Measurements from ENCODE around the gene NUDT3. TPM values are rescaled to one million over a fixed set of nuclear protein-coding genes. Genes with fewer than 3 reads are reported as not detected.
A peak's percentile ranks its signal among the peaks of the same experiment; 100 is the strongest.

The NUDT3 gene
- total and polyA plus RNA-seq, 9 of the 15 experiments (the other 6 are each of a cell fraction or from before 2014, with no cell fraction given), result 5.4 to 81.2 (median 56.4) TPM

DNA sequence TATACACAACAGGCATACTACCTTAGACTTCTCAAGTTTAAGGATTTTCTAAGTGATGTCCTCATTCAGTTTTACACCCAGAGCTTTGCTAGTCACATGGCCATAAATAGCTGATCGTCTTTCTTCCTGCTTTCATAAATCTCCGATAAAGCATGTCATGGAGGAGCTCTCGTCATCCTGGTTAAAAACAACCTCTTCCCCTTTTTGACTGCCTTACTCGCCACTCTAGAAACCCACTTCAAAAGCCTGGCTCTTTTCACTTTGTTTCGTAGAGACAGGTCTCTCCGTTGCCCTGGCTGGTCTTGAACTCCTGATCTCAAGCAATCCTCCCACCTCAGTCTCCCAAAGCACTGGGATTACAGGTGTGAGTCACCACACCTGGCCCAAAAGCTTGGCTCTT lies 76.7 kb downstream of the NUDT3 start (continued):
- TF ChIP-seq ZNF76 (CRISPR knock-in tag; IDR thresholded peaks at IDR 0.05; ENCODE audit: borderline replicate concordance), result no peak
- peak; percentile 87; the same call in 1 of the 2 replicates for TF ChIP-seq ZNF197 (CRISPR knock-in tag; IDR thresholded peaks at IDR 0.05; ENCODE audit: low read depth)
- TF ChIP-seq CBX1 (IDR thresholded peaks at IDR 0.05; ENCODE audit: low read depth), result no peak
- TF ChIP-seq ZFX (CRISPR knock-in tag; IDR thresholded peaks at IDR 0.05), result no peak
- TF ChIP-seq EP300 (IDR thresholded peaks at IDR 0.05; ENCODE audit: low read length), result 0 out of 2 replicates have a peak, but pooled peaks have one; percentile 16
- TF ChIP-seq NR2F6 (CRISPR knock-in tag; IDR thresholded peaks at IDR 0.05), result no peak
- 0 out of 2 replicates have a peak, but pooled peaks have one; percentile 24 for TF ChIP-seq ZEB2 (IDR thresholded peaks at IDR 0.05)
- TF ChIP-seq, protein P1, sequence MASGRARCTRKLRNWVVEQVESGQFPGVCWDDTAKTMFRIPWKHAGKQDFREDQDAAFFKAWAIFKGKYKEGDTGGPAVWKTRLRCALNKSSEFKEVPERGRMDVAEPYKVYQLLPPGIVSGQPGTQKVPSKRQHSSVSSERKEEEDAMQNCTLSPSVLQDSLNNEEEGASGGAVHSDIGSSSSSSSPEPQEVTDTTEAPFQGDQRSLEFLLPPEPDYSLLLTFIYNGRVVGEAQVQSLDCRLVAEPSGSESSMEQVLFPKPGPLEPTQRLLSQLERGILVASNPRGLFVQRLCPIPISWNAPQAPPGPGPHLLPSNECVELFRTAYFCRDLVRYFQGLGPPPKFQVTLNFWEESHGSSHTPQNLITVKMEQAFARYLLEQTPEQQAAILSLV (tag; IDR thresholded peaks at IDR 0.05), result no peak
- TF ChIP-seq BRD4 (IDR thresholded peaks at IDR 0.05), result no peak
- no peak for TF ChIP-seq GATAD2B (IDR thresholded peaks at IDR 0.05; ENCODE audit: borderline replicate concordance)
- TF ChIP-seq TAF15 (IDR thresholded peaks at IDR 0.05; ENCODE audit: low read depth, low read length), result no peak
- TF ChIP-seq, protein P2, sequence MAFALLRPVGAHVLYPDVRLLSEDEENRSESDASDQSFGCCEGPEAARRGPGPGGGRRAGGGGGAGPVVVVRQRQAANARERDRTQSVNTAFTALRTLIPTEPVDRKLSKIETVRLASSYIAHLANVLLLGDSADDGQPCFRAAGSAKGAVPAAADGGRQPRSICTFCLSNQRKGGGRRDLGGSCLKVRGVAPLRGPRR (CRISPR knock-in tag; IDR thresholded peaks at IDR 0.05), result no peak
- TF ChIP-seq, protein P3, sequence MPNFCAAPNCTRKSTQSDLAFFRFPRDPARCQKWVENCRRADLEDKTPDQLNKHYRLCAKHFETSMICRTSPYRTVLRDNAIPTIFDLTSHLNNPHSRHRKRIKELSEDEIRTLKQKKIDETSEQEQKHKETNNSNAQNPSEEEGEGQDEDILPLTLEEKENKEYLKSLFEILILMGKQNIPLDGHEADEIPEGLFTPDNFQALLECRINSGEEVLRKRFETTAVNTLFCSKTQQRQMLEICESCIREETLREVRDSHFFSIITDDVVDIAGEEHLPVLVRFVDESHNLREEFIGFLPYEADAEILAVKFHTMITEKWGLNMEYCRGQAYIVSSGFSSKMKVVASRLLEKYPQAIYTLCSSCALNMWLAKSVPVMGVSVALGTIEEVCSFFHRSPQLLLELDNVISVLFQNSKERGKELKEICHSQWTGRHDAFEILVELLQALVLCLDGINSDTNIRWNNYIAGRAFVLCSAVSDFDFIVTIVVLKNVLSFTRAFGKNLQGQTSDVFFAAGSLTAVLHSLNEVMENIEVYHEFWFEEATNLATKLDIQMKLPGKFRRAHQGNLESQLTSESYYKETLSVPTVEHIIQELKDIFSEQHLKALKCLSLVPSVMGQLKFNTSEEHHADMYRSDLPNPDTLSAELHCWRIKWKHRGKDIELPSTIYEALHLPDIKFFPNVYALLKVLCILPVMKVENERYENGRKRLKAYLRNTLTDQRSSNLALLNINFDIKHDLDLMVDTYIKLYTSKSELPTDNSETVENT (CRISPR knock-in tag; IDR thresholded peaks at IDR 0.05), result no peak
- TF ChIP-seq ZNF133 (CRISPR knock-in tag; IDR thresholded peaks at IDR 0.05), result no peak
- TF ChIP-seq RBM14 (IDR thresholded peaks at IDR 0.05; ENCODE audit: borderline replicate concordance, insufficient read depth, low read depth, low read length), result no peak
- TF ChIP-seq POLR2A (conservative IDR thresholded peaks at IDR 0.05), result no peak
- TF ChIP-seq DDX20 (tag; IDR thresholded peaks at IDR 0.05; ENCODE audit: low read depth), result peak; percentile 79
- TF ChIP-seq, protein P4, sequence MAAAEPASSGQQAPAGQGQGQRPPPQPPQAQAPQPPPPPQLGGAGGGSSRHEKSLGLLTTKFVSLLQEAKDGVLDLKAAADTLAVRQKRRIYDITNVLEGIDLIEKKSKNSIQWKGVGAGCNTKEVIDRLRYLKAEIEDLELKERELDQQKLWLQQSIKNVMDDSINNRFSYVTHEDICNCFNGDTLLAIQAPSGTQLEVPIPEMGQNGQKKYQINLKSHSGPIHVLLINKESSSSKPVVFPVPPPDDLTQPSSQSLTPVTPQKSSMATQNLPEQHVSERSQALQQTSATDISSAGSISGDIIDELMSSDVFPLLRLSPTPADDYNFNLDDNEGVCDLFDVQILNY (CRISPR knock-in tag; IDR thresholded peaks at IDR 0.05), result no peak
- TF ChIP-seq PYGO2 (tag; IDR thresholded peaks at IDR 0.05), result 0 out of 2 replicates have a peak, but pooled peaks have one; percentile 8
- TF ChIP-seq, protein P5, sequence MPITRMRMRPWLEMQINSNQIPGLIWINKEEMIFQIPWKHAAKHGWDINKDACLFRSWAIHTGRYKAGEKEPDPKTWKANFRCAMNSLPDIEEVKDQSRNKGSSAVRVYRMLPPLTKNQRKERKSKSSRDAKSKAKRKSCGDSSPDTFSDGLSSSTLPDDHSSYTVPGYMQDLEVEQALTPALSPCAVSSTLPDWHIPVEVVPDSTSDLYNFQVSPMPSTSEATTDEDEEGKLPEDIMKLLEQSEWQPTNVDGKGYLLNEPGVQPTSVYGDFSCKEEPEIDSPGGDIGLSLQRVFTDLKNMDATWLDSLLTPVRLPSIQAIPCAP (CRISPR knock-in tag; IDR thresholded peaks at IDR 0.05; ENCODE audit: borderline replicate concordance), result no peak
- no peak for TF ChIP-seq CHD4 (IDR thresholded peaks at IDR 0.05; ENCODE audit: insufficient read depth, insufficient replicate concordance, low read depth, low read length, poor library complexity, severe bottlenecking)
